B cell (primary cell): ENCODE data around the gene TLCD3B. TPM values are rescaled to one million over a fixed set of nuclear protein-coding genes. Genes with fewer than 3 reads are reported as not detected.

Source experiments
- ATAC-seq: fragments of 200-7000 bp; cut with Tn5 transposase; one replicate; pipeline ENCODE4 v1.10.0; 2021; ENCODE audit warnings: low read depth, mild to moderate bottlenecking, moderate number of reproducible peaks, moderate library complexity
- CTCF ChIA-PET: fragments of 350-600 bp; sonication (Branson Sonifier 250); formaldehyde crosslinking; loops from one replicate; lab custom pipeline; 2021; ENCODE audit warnings: antibody characterized with exemption, inconsistent platforms; lab: Charles Lee
- POLR2A ChIA-PET: fragments of 350-600 bp; sonication (Branson Sonifier 250); formaldehyde crosslinking; loops from one replicate; lab custom pipeline; 2021; ENCODE audit warnings: antibody characterized with exemption; lab: Charles Lee
- DNase-seq: peaks from one replicate; pipeline ENCODE4 v3.0.0; 2013
- H2AFZ ChIP-seq: 2 replicates; pipeline ENCODE4 v1.6.1; 2012; ENCODE audit warnings: mild to moderate bottlenecking, low read depth, low read length; ENCODE audit not compliant: insufficient read depth, poor library complexity, severe bottlenecking
- H3K27ac ChIP-seq, 2 donors: 1 replicate in 1 of 2; 2 replicates in 1 of 2; pipeline ENCODE4 v1.5.1; 2012 to 2013; ENCODE audit warnings: low read length in 2 of 2, mild to moderate bottlenecking in 2 of 2, moderate library complexity in 1 of 2
- H3K27me3 ChIP-seq, 4 experiments: fragments of 200-600 bp in 1 of 4; sonication (generic) in 1 of 4; replicated peaks in 1 of 4; 1 replicate in 2 of 4; 2 replicates in 2 of 4; pipeline versions ENCODE4 v1.6.1 to v1.7.0; 2013 to 2016; ENCODE audit warnings: low read length in 3 of 4, mild to moderate bottlenecking in 2 of 4, mixed read lengths in 1 of 4, moderate library complexity in 1 of 4; ENCODE audit not compliant: insufficient read depth in 4 of 4, control insufficient read depth in 3 of 4; ENCODE audit errors: control extremely low read depth in 1 of 4
- H3K36me3 ChIP-seq, 2 experiments: replicated peaks in 1 of 2; 1 replicate in 1 of 2; 2 replicates in 1 of 2; pipeline versions ENCODE4 v1.6.1 to v1.7.1; 2013; ENCODE audit warnings: low read length in 1 of 2; ENCODE audit not compliant: insufficient read depth in 2 of 2, control insufficient read depth in 1 of 2; ENCODE audit errors: control extremely low read depth in 1 of 2, extremely low read depth in 1 of 2
- H3K4me1 ChIP-seq, 2 donors: fragments of 200-600 bp in 1 of 2; sonication (generic) in 1 of 2; 1 replicate in 1 of 2; 2 replicates in 1 of 2; pipeline versions ENCODE4 v1.5.1 to v1.6.1; 2013 to 2017; ENCODE audit warnings: low read length in 2 of 2; ENCODE audit not compliant: control insufficient read depth in 2 of 2, insufficient read depth in 2 of 2
- H3K4me2 ChIP-seq: replicated peaks from 2 replicates; pipeline ENCODE3; 2012; ENCODE audit warnings: mild to moderate bottlenecking, low read depth, low read length; ENCODE audit not compliant: poor library complexity, severe bottlenecking
- H3K4me3 ChIP-seq, 5 experiments: fragments of 200-600 bp in 1 of 5; sonication (generic) in 1 of 5; 1 replicate in 3 of 5; 2 replicates in 2 of 5; pipeline versions ENCODE4 v1.5.1 to v1.7.0; 2011 to 2016; ENCODE audit warnings: low read length in 4 of 5, mild to moderate bottlenecking in 4 of 5, low read depth in 2 of 5, control low read depth in 1 of 5, moderate library complexity in 1 of 5; ENCODE audit not compliant: insufficient read depth in 1 of 5; ENCODE audit errors: control extremely low read depth in 1 of 5, extremely low read depth in 1 of 5
- H3K79me2 ChIP-seq: fragments of 200-600 bp; sonication (generic); one replicate; pipeline ENCODE4 v1.6.0; 2016; ENCODE audit warnings: low read length; ENCODE audit not compliant: control insufficient read depth, insufficient read depth
- H3K9ac ChIP-seq: fragments of 200-600 bp; sonication (generic); 2 replicates; pipeline ENCODE4 v1.6.1; 2017; ENCODE audit warnings: mild to moderate bottlenecking, low read length, moderate library complexity
- H3K9me3 ChIP-seq, 3 donors: one replicate each; pipeline versions ENCODE4 v1.6.1 to v1.7.1; 2013; ENCODE audit warnings: low read length in 2 of 3; ENCODE audit not compliant: control insufficient read depth in 2 of 3, insufficient read depth in 1 of 3; ENCODE audit errors: control extremely low read depth in 1 of 3
- H4K20me1 ChIP-seq: 2 replicates; pipeline ENCODE4 v1.6.0; 2012; ENCODE audit warnings: mild to moderate bottlenecking, low read length; ENCODE audit not compliant: insufficient read depth, control insufficient read depth, poor library complexity, severe bottlenecking
- H3K27ac Mint-ChIP-seq: one replicate; pipeline ENCODE4 v1.8.0; 2021; ENCODE audit warnings: mixed read lengths
- H3K27me3 Mint-ChIP-seq: one replicate; pipeline ENCODE4 v1.8.0; 2021; ENCODE audit warnings: mixed read lengths
- H3K4me1 Mint-ChIP-seq: one replicate; pipeline ENCODE4 v1.8.0; 2021; ENCODE audit warnings: mixed read lengths
- H3K4me3 Mint-ChIP-seq: one replicate; pipeline ENCODE4 v1.8.0; 2021; ENCODE audit warnings: mixed read lengths
- H3K9me3 Mint-ChIP-seq: one replicate; pipeline ENCODE4 v1.8.0; 2022; ENCODE audit warnings: mixed read lengths; ENCODE audit not compliant: insufficient read depth
- CTCF ChIP-seq: fragments of 200-600 bp; IDR thresholded peaks from one replicate; pipeline ENCODE4 v1.8.0; 2022; ENCODE audit warnings: antibody characterized with exemption, mild to moderate bottlenecking
- EZH2 ChIP-seq: IDR thresholded peaks from 2 replicates; pipeline ENCODE4 v1.6.1; 2012; ENCODE audit warnings: borderline replicate concordance, low read depth, mild to moderate bottlenecking, moderate library complexity, low read length; ENCODE audit not compliant: insufficient read depth, poor library complexity, severe bottlenecking
- WGBS: methylation state at CpG from one replicate; pipeline ENCODE4 v1.1.5; 2013; ENCODE audit warnings: missing lambda C conversion rate; ENCODE audit not compliant: insufficient coverage; 5-methylcytosine and 5-hydroxymethylcytosine counted together
- intact Hi-C: fragments of 100-400 bp; cut with micrococcal nuclease; formaldehyde crosslinking; loops from one replicate; pipeline ENCODE4 v1.10.0; 2022
- polyA plus RNA-seq: library from polyadenylated mRNA; depleted of rRNA; stranded (reverse); fragments of >200 nt; gene quantifications from 2 replicates; pipeline ENCODE4 v1.2.3, GENCODE V29; 2012
- total RNA-seq, 2 donors: library from RNA; stranded (reverse); fragments of 120-200 nt in 1 of 2; gene quantifications; 1 replicate in 1 of 2; 2 replicates in 1 of 2; pipeline versions ENCODE4 v1.2.3 to v1.2.4, GENCODE V29; 2013 to 2022

The TLCD3B gene
- total and polyA plus RNA-seq, 2 donors (not counting 1 experiment from before 2014, with no cell fraction given): not detected

GRCh38 chr16:29993191-29993902 lies 37.7 kb downstream of the TLCD3B start:
- 95% methylated on average over 21 of the region's 25 CpGs for WGBS
- H3K4me1 ChIP-seq: peaks cover 15 to 22% of the 10 kb centered on the region in 2 donors
- ChIA-PET CTCF (interaction anchor here (1.2 to 1.8 kb wide), 2 partner anchors 20 to 39 kb away, joined by 4 to 5 read pairs; partner anchors contain the start of gene TAOK2), POLR2A (no interaction called here)
- no peaks in the 10 kb centered on the region for H3K27me3 ChIP-seq
- no peak for TF ChIP-seq EZH2
- TF ChIP-seq CTCF: no peak
- H3K27ac ChIP-seq: no peak overlapping the region
- H3K79me2 ChIP-seq: peaks cover 13% of the 10 kb centered on the region
- DNase-seq (no peak), ATAC-seq (no peak)
- no peak overlapping the region for H3K4me2 ChIP-seq
- peaks cover 0 to 40% of the 10 kb centered on the region in 2 experiments for H3K36me3 ChIP-seq
- H3K9me3 ChIP-seq: no peaks in the 10 kb centered on the region
- H3K4me3 ChIP-seq: no peak overlapping the region
- Mint-ChIP-seq H3K27ac (no peak overlapping the region), H3K9me3 (no peaks in the 10 kb centered on the region), H3K4me1 (peaks cover 34% of the 10 kb centered on the region), H3K4me3 (no peak overlapping the region), H3K27me3 (no peaks in the 10 kb centered on the region)
- no peaks in the 10 kb centered on the region for H4K20me1 ChIP-seq
- intact Hi-C loops: no loop called here
- no peak overlapping the region for H3K9ac ChIP-seq
- no peak overlapping the region for H2AFZ ChIP-seq

- H3K79me2 ChIP-seq: peaks cover 13% of the 10 kb centered on the region
- Mint-ChIP-seq H3K4me3 (peak overlapping the region; percentile 32), H3K27ac (peak overlapping the region; percentile 53), H3K4me1 (peaks cover 30% of the 10 kb centered on the region), H3K27me3 (no peaks in the 10 kb centered on the region), H3K9me3 (no peaks in the 10 kb centered on the region)
- TF ChIP-seq EZH2 (no peak), CTCF (no peak)
- CTCF ChIA-PET: interaction anchor here (1.8 kb wide), 1 partner anchor 19 kb away, joined by 5 read pairs; the partner anchor contains the start of gene TAOK2
- no peak overlapping the region for H3K4me3 ChIP-seq
- no peak overlapping the region for H3K4me2 ChIP-seq
- ATAC-seq (no peak), DNase-seq (no peak)
- H3K4me1 ChIP-seq: peaks cover 15 to 22% of the 10 kb centered on the region in 2 donors
- 92% methylated on average over 7 of the region's 7 CpGs for WGBS
- no peak overlapping the region for H3K27ac ChIP-seq
- peaks cover 0 to 38% of the 10 kb centered on the region in 2 experiments for H3K36me3 ChIP-seq
- intact Hi-C loops: no loop called here
- H3K27me3 ChIP-seq: no peaks in the 10 kb centered on the region
- H3K9ac ChIP-seq: no peak overlapping the region
- H3K9me3 ChIP-seq: no peaks in the 10 kb centered on the region
- no peak overlapping the region for H2AFZ ChIP-seq
- no peaks in the 10 kb centered on the region for H4K20me1 ChIP-seq
- POLR2A ChIA-PET: no interaction called here
These were observed 38.6 kb downstream of the TLCD3B start for GRCh38 chr16:29992344-29992967.
